Liver (tissue), 9 donors: Measurements from ENCODE around the gene SLC25A10. TPM values are rescaled to one million over a fixed set of nuclear protein-coding genes. Genes with fewer than 3 reads are reported as not detected.
A peak's percentile ranks its signal among the peaks of the same experiment; 100 is the strongest.

Source experiments
- DNase-seq: peaks from one replicate; pipeline ENCODE4 v3.0.0-alpha.2; 2017; ENCODE audit warnings: low spot score
- H3K27ac ChIP-seq, 2 donors: one replicate each; pipeline ENCODE4 v1.7.0; 2013; ENCODE audit warnings: inconsistent platforms in 2 of 2, low read length in 2 of 2, control low read depth in 1 of 2, low read depth in 1 of 2, mild to moderate bottlenecking in 1 of 2
- H3K27me3 ChIP-seq, 4 donors: one replicate each; pipeline versions ENCODE4 v1.6.1 to v1.7.0; 2013; ENCODE audit warnings: low read length in 3 of 4, inconsistent platforms in 1 of 4, mild to moderate bottlenecking in 1 of 4, moderate library complexity in 1 of 4; ENCODE audit not compliant: control insufficient read depth in 4 of 4, insufficient read depth in 4 of 4
- H3K36me3 ChIP-seq, 4 donors: one replicate each; pipeline versions ENCODE4 v1.6.1 to v1.7.0; 2013; ENCODE audit warnings: low read length in 3 of 4, mild to moderate bottlenecking in 3 of 4, low read depth in 1 of 4, moderate library complexity in 1 of 4; ENCODE audit not compliant: control insufficient read depth in 4 of 4, insufficient read depth in 3 of 4
- H3K4me1 ChIP-seq, 4 donors: one replicate each; pipeline versions ENCODE4 v1.6.1 to v1.7.0; 2013; ENCODE audit warnings: low read length in 3 of 4, mild to moderate bottlenecking in 3 of 4, moderate library complexity in 1 of 4; ENCODE audit not compliant: control insufficient read depth in 4 of 4, insufficient read depth in 4 of 4
- H3K4me3 ChIP-seq, 3 donors: one replicate each; pipeline versions ENCODE4 v1.6.1 to v1.7.0; 2013; ENCODE audit warnings: low read length in 3 of 3, control low read depth in 1 of 3, low read depth in 1 of 3, mild to moderate bottlenecking in 1 of 3
- H3K9ac ChIP-seq, 2 donors: one replicate each; pipeline ENCODE4 v1.7.0; 2013; ENCODE audit warnings: low read length in 2 of 2, mild to moderate bottlenecking in 2 of 2, moderate library complexity in 2 of 2, control low read depth in 1 of 2, low read depth in 1 of 2
- H3K9me3 ChIP-seq, 4 donors: one replicate each; pipeline versions ENCODE4 v1.6.1 to v1.7.0; 2013; ENCODE audit warnings: low read length in 3 of 4; ENCODE audit not compliant: control insufficient read depth in 4 of 4
- EGR1 ChIP-seq, 2 donors: IDR thresholded peaks; 2 replicates each; pipeline ENCODE4 v1.6.1; 2016 to 2018; ENCODE audit warnings: antibody characterized with exemption in 2 of 2, low read depth in 2 of 2
- FOXA2 ChIP-seq: IDR thresholded peaks from 2 replicates; pipeline ENCODE4 v1.6.1; 2016; ENCODE audit warnings: antibody characterized with exemption
- GABPA ChIP-seq, 2 donors: IDR thresholded peaks in 1 of 2; conservative IDR thresholded peaks in 1 of 2; 2 replicates each; pipeline ENCODE4 v1.6.1; 2016; ENCODE audit warnings: antibody characterized with exemption in 2 of 2, mild to moderate bottlenecking in 1 of 2, moderate library complexity in 1 of 2
- HNF4A ChIP-seq, 2 donors: conservative IDR thresholded peaks; 2 replicates each; pipeline ENCODE4 v1.6.1; 2016; ENCODE audit warnings: antibody characterized with exemption in 2 of 2, mild to moderate bottlenecking in 2 of 2
- NR2F2 ChIP-seq: IDR thresholded peaks from 2 replicates; pipeline ENCODE4 v1.6.1; 2016; ENCODE audit warnings: antibody characterized with exemption
- RAD21 ChIP-seq, 2 donors: IDR thresholded peaks; 2 replicates each; pipeline ENCODE4 v1.6.1; 2016; ENCODE audit warnings: antibody characterized with exemption in 2 of 2, mild to moderate bottlenecking in 2 of 2
- RXRA ChIP-seq, 2 donors: IDR thresholded peaks; 2 replicates each; pipeline ENCODE4 v1.6.1; 2017 to 2018; ENCODE audit warnings: antibody characterized with exemption in 2 of 2, mild to moderate bottlenecking in 1 of 2
- SP1 ChIP-seq: IDR thresholded peaks from 2 replicates; pipeline ENCODE4 v1.6.1; 2018; ENCODE audit warnings: antibody characterized with exemption, mild to moderate bottlenecking
- TAF1 ChIP-seq: conservative IDR thresholded peaks from 2 replicates; pipeline ENCODE4 v1.6.1; 2016; ENCODE audit warnings: antibody characterized with exemption, mild to moderate bottlenecking
- YY1 ChIP-seq: IDR thresholded peaks from 2 replicates; pipeline ENCODE4 v1.6.1; 2016; ENCODE audit warnings: antibody characterized with exemption, mild to moderate bottlenecking
- WGBS: extraction: QIAGEN DNeasy Blood & Tissue Kit; methylation state at CpG from one replicate; pipeline ENCODE4 v1.1.7; 2013; 5-methylcytosine and 5-hydroxymethylcytosine counted together
- polyA plus RNA-seq, 2 donors: library from polyadenylated mRNA; stranded (reverse) in 1 of 2; unstranded in 1 of 2; fragments of 200-250 nt in 1 of 2; fragments of >200 nt in 1 of 2; fragmentation: Nextera tagmentation in 1 of 2; extraction: Ambion mirVana in 1 of 2; gene quantifications; one replicate each; pipeline versions ENCODE4 v1.2.1 to v1.2.3, GENCODE V29; 2013 to 2015
- total RNA-seq, 2 donors: library from RNA; depleted of rRNA; stranded (reverse); fragments of >200 nt; gene quantifications; one replicate each; pipeline ENCODE4 v1.2.3, GENCODE V29; 2014
- TF ChIP-seq, protein P1 (sequence below): IDR thresholded peaks from 2 replicates; pipeline ENCODE4 v1.6.1; 2016; ENCODE audit warnings: antibody characterized with exemption
- TF ChIP-seq, protein P2 (sequence below): IDR thresholded peaks from 2 replicates; pipeline ENCODE4 v1.6.1; 2016; ENCODE audit warnings: antibody characterized with exemption, mild to moderate bottlenecking
- TF ChIP-seq, protein P3 (sequence below): IDR thresholded peaks from 2 replicates; pipeline ENCODE4 v1.6.1; 2016; ENCODE audit warnings: antibody characterized with exemption
- TF ChIP-seq, protein P4 (sequence below): fragments of 150-350 bp; IDR thresholded peaks from 2 replicates; pipeline ENCODE4 v1.5.1; 2017; ENCODE audit warnings: improper control_type of control experiment, low read depth, low read length; ENCODE audit not compliant: missing input control
- donor health status: healthy.
- donor health status: healthy.
- donor health status: healthy.
- donor health status: healthy.
- donor health status: healthy.

The SLC25A10 gene
- total and polyA plus RNA-seq, 4 donors = 19.8 to 54.6 (median 44.0) TPM

DNA sequence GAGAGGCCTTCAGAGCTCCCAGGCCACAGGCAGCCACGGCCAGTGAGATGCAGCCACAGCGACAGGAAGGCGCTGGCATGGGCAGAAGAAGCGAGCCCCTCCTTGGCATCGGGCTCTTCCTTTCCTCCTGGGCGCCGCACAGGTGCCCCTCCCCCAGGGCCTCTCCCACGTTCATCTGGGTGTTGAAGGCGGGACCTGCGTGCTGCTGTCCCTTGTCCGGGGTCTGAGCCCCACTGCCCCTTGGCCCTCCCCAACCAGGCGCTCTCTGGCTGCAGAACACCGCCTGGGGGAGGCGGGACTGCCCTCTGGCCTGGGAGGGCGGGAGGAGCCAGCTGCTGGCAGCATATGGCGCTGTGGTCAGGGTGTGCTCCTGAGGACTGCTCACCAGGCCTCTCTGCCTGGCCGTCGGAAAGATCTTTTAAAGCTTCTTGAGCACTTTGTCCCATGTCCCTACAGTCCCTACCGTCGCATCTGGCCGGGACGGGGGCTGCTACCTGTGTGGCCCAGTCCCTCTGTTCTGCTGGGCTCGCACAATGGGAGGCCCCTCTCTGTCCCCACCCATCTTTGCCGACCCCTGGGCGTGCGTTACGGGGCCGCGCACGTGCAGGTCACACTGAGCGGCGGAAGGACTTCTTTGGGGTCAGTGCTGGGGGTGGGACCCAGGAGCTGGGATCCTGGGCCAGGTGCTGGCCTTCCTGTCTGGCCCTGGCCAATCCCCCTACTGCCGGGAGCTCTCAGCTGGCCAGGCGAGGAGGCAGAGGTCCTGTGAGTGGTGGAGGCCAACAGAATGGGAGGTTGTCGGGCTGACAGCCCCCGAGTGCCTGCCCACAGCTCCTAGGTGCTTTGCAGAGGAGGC, 1.7 kb downstream of the SLC25A10 start:
- peak in 1 of 2 donors; percentile 25 for TF ChIP-seq RAD21 (IDR thresholded peaks at IDR 0.05)
- no peak for TF ChIP-seq TAF1
- TF ChIP-seq YY1 = peak; percentile 92
- TF ChIP-seq FOXA2 = peak; percentile 8
- TF ChIP-seq, protein P1, sequence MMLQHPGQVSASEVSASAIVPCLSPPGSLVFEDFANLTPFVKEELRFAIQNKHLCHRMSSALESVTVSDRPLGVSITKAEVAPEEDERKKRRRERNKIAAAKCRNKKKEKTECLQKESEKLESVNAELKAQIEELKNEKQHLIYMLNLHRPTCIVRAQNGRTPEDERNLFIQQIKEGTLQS = no peak
- TF ChIP-seq, protein P2, sequence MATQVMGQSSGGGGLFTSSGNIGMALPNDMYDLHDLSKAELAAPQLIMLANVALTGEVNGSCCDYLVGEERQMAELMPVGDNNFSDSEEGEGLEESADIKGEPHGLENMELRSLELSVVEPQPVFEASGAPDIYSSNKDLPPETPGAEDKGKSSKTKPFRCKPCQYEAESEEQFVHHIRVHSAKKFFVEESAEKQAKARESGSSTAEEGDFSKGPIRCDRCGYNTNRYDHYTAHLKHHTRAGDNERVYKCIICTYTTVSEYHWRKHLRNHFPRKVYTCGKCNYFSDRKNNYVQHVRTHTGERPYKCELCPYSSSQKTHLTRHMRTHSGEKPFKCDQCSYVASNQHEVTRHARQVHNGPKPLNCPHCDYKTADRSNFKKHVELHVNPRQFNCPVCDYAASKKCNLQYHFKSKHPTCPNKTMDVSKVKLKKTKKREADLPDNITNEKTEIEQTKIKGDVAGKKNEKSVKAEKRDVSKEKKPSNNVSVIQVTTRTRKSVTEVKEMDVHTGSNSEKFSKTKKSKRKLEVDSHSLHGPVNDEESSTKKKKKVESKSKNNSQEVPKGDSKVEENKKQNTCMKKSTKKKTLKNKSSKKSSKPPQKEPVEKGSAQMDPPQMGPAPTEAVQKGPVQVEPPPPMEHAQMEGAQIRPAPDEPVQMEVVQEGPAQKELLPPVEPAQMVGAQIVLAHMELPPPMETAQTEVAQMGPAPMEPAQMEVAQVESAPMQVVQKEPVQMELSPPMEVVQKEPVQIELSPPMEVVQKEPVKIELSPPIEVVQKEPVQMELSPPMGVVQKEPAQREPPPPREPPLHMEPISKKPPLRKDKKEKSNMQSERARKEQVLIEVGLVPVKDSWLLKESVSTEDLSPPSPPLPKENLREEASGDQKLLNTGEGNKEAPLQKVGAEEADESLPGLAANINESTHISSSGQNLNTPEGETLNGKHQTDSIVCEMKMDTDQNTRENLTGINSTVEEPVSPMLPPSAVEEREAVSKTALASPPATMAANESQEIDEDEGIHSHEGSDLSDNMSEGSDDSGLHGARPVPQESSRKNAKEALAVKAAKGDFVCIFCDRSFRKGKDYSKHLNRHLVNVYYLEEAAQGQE = peak; percentile 74
- TF ChIP-seq SP1 = peak; percentile 66
- TF ChIP-seq HNF4A (conservative IDR thresholded peaks at IDR 0.05) = peak; percentile 75 to 82
- TF ChIP-seq GABPA (IDR thresholded peaks at IDR 0.05 in 1 of 2, conservative IDR thresholded peaks at IDR 0.05 in 1 of 2) = peak in 1 of 2 donors; percentile 36
- TF ChIP-seq RXRA (IDR thresholded peaks at IDR 0.05) = peak; percentile 50 to 76
- TF ChIP-seq, protein P3, sequence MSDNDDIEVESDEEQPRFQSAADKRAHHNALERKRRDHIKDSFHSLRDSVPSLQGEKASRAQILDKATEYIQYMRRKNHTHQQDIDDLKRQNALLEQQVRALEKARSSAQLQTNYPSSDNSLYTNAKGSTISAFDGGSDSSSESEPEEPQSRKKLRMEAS = peak; percentile 88
- no peak for TF ChIP-seq NR2F2
- peak; percentile 62 for DNase-seq
- Histone ChIP-seq H3K27ac (peak overlapping the region; percentile 72 to 79), H3K27me3 (no peaks in the 10 kb centered on the region), H3K36me3 (peaks cover 0 to 7% (median 4%) of the 10 kb centered on the region in 4 donors), H3K4me1 (peaks cover 18 to 52% (median 39%) of the 10 kb centered on the region in 4 donors), H3K9me3 (no peaks in the 10 kb centered on the region), H3K9ac (peak overlapping the region; percentile 77 to 84), H3K4me3 (peak overlapping the region; percentile 73 to 85 (median 74))
- WGBS = 32% methylated on average over 36 of the region's 36 CpGs

DNA sequence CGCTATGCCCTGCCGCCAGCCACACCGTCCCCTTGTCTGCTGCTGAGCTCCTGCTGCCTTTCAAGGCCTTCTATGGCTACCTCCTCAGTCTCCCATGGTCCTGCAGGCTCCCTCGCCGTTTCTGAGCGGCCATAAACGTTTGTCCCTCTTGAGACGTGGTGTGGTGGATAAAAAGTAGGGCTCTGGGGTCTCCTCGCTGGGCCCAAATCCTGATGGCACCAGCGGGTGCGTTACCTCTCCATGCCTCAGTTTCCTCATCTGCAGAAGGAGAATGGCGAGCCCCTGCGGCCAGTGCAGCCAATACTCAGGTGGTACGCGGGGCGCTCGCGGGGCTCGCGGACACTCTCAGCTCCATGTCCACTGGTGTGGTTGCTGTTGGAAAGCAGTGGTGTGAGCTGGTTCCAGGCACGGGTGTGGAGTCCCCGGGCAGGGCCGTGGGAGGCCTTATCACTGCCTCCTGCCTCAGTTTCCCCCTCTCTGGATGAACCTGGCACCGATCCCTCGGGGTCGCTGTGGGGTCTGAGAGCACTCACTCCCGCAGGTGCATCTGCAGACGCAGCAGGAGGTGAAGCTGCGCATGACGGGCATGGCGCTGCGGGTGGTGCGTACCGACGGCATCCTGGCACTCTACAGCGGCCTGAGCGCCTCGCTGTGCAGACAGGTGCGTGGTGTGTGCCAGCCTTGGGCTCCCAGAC, 2.5 kb downstream of the SLC25A10 start:
- Histone ChIP-seq H3K9ac (peak overlapping the region in 1 of 2 donors; percentile 41), H3K27me3 (no peaks in the 10 kb centered on the region), H3K4me1 (peaks cover 18 to 58% (median 41%) of the 10 kb centered on the region in 4 donors), H3K27ac (peak overlapping the region; percentile 72 to 79), H3K4me3 (peak overlapping the region; percentile 18 to 85 (median 73)), H3K9me3 (no peaks in the 10 kb centered on the region), H3K36me3 (peaks cover 0 to 7% (median 4%) of the 10 kb centered on the region in 4 donors)
- WGBS = 80% methylated on average over 39 of the region's 39 CpGs
- TF ChIP-seq, protein P4, sequence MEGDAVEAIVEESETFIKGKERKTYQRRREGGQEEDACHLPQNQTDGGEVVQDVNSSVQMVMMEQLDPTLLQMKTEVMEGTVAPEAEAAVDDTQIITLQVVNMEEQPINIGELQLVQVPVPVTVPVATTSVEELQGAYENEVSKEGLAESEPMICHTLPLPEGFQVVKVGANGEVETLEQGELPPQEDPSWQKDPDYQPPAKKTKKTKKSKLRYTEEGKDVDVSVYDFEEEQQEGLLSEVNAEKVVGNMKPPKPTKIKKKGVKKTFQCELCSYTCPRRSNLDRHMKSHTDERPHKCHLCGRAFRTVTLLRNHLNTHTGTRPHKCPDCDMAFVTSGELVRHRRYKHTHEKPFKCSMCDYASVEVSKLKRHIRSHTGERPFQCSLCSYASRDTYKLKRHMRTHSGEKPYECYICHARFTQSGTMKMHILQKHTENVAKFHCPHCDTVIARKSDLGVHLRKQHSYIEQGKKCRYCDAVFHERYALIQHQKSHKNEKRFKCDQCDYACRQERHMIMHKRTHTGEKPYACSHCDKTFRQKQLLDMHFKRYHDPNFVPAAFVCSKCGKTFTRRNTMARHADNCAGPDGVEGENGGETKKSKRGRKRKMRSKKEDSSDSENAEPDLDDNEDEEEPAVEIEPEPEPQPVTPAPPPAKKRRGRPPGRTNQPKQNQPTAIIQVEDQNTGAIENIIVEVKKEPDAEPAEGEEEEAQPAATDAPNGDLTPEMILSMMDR = no peak
- TF ChIP-seq, protein P2 = no peak
- TF ChIP-seq EGR1 (IDR thresholded peaks at IDR 0.05; ENCODE audit: low read depth in 2 of 2) (no peak), NR2F2 (no peak)
- TF ChIP-seq, protein P1 = no peak
- no peak for DNase-seq
